HS-5 (cell line): Measurements from ENCODE around the gene SPINT3.

Experiments used
- DNase-seq: peaks from one replicate; pipeline ENCODE4 v3.0.0-alpha.2; 2012; ENCODE audit warnings: low read depth

The SPINT3 gene

GRCh38 chr20:45515147-45515913 is at the start of gene SPINT3:
Gene SPINT3, minus strand, starts transcription at chr20:45515622. Its CDS starts 14 bp downstream, at chr20:45515608.
- no peak for DNase-seq

GRCh38 chr20:45564760-45565276 is 49.4 kb upstream of the SPINT3 start:
- no peak for DNase-seq

- no peak for DNase-seq
These were observed 39.8 kb upstream of the SPINT3 start for GRCh38 chr20:45555198-45555597.

GRCh38 chr20:45552456-45552855 is 37.0 kb upstream of the SPINT3 start:
- no peak for DNase-seq

GRCh38 chr20:45550765-45551164 is 35.3 kb upstream of the SPINT3 start:
- DNase-seq: no peak

- DNase-seq: no peak
These were observed 33.0 kb upstream of the SPINT3 start for GRCh38 chr20:45548410-45548809.

GRCh38 chr20:45547206-45547770 is 31.9 kb upstream of the SPINT3 start, which contains the start of gene EPPIN:
Gene EPPIN, minus strand, starts transcription at chr20:45547401. Its CDS starts 44 bp downstream, at chr20:45547357.
- DNase-seq: no peak

GRCh38 chr20:45545754-45546453 is 30.5 kb upstream of the SPINT3 start:
- DNase-seq: peak; percentile 11

- no peak for DNase-seq
These were observed 29.9 kb upstream of the SPINT3 start for GRCh38 chr20:45545351-45545750.

GRCh38 chr20:45539382-45539781 is 24.0 kb upstream of the SPINT3 start, which contains the start of gene WFDC6:
Gene WFDC6, minus strand, starts transcription at chr20:45539482. Its CDS starts 75 bp downstream, at chr20:45539407.
- DNase-seq: no peak

GRCh38 chr20:45538209-45538799 is 22.9 kb upstream of the SPINT3 start:
- no peak for DNase-seq

GRCh38 chr20:45527294-45527693 is 11.9 kb upstream of the SPINT3 start:
- no peak for DNase-seq

- no peak for DNase-seq
These were observed 8.4 kb upstream of the SPINT3 start for GRCh38 chr20:45523821-45524220.

- DNase-seq: no peak
These were observed 2.9 kb upstream of the SPINT3 start for GRCh38 chr20:45518282-45518681.

GRCh38 chr20:45510242-45510862 is 5.1 kb downstream of the SPINT3 start:
- DNase-seq: no peak

GRCh38 chr20:45509091-45509490 is 6.3 kb downstream of the SPINT3 start:
- no peak for DNase-seq

GRCh38 chr20:45508068-45508886 is 7.1 kb downstream of the SPINT3 start:
- DNase-seq: no peak

- no peak for DNase-seq
These were observed 8.2 kb downstream of the SPINT3 start for GRCh38 chr20:45507011-45507820.

GRCh38 chr20:45506398-45506797 is 9.0 kb downstream of the SPINT3 start:
- no peak for DNase-seq

GRCh38 chr20:45503403-45503802 is 12.0 kb downstream of the SPINT3 start:
- no peak for DNase-seq
